ENCODE results near the gene STMN3.
A peak's percentile ranks its signal among the peaks of the same experiment; 100 is the strongest.

STMN3 gene

GRCh38 chr20:63653041-63653973 lies at the start of gene STMN3:
TSS of gene STMN3 (minus strand) at chr20:63653424. CDS start at chr20:63653345, 79 bp downstream.
- H3K27ac ChIP-seq (ENCODE audit: low read depth, low read length): no peak within 1 kb of the TSS
- H3K36me3 ChIP-seq (ENCODE audit: insufficient read depth, low read length): no peaks in the 10 kb centered on the region
- H3K27me3 ChIP-seq (ENCODE audit: insufficient read depth, low read length): peaks cover 14% of the 10 kb centered on the region; the same call in 1 of the 2 replicates
- no peak within 1 kb of the TSS for H2AFZ ChIP-seq (ENCODE audit: low read length, unreplicated experiment)
- no peaks in the 10 kb centered on the region for H3K79me2 ChIP-seq (ENCODE audit: control insufficient read depth, insufficient read depth, low read length, unreplicated experiment)
- H3K4me3 ChIP-seq (ENCODE audit: low read depth, low read length): peak within 1 kb of the TSS; percentile 77
- peaks cover 11% of the 10 kb centered on the region for H3K4me1 ChIP-seq (ENCODE audit: control insufficient read depth, insufficient read depth, low read length, unreplicated experiment)

DNA sequence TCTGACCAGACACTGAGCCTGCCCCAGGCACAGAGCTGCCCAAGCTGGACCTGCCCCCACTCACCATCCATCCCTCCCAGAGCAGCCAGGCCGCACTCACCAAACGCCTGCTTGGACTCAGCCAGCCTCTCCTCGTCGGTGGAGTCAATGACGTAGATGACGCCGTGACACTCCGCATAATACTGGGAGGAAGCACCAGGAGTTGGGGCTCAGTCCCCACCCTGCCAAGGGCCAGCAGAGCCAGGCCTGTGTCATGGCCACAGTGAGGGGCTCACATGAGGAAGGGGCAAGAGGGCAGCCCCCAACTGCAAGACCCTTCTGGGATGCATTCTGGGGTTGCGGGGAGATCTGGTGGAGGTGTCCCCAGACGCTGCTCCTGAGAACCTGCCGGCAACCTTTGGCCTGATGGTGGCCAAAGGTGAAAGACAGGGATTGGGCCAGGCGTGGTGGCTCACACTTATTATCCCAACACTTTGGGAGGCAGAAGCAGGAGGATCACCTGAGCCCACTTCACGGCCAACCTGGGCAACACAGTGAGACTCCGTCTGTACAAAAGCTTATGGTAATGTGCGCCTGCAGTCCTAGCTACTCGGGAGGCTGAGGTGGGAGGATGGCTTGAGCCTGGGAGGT lies 48.9 kb upstream of the STMN3 start:
- no peak overlapping the region for H3K27ac ChIP-seq (ENCODE audit: low read depth, low read length)
- H3K4me1 ChIP-seq (ENCODE audit: control insufficient read depth, insufficient read depth, low read length, unreplicated experiment): peaks cover 52% of the 10 kb centered on the region
- no peak overlapping the region for H2AFZ ChIP-seq (ENCODE audit: low read length, unreplicated experiment)
- H3K4me3 ChIP-seq (ENCODE audit: low read depth, low read length): no peak overlapping the region
- H3K27me3 ChIP-seq (ENCODE audit: insufficient read depth, low read length): no peaks in the 10 kb centered on the region
- H3K79me2 ChIP-seq (ENCODE audit: control insufficient read depth, insufficient read depth, low read length, unreplicated experiment): peaks cover 22% of the 10 kb centered on the region
- peaks cover 1% of the 10 kb centered on the region; the same call in 1 of the 2 replicates for H3K36me3 ChIP-seq (ENCODE audit: insufficient read depth, low read length)

DNA sequence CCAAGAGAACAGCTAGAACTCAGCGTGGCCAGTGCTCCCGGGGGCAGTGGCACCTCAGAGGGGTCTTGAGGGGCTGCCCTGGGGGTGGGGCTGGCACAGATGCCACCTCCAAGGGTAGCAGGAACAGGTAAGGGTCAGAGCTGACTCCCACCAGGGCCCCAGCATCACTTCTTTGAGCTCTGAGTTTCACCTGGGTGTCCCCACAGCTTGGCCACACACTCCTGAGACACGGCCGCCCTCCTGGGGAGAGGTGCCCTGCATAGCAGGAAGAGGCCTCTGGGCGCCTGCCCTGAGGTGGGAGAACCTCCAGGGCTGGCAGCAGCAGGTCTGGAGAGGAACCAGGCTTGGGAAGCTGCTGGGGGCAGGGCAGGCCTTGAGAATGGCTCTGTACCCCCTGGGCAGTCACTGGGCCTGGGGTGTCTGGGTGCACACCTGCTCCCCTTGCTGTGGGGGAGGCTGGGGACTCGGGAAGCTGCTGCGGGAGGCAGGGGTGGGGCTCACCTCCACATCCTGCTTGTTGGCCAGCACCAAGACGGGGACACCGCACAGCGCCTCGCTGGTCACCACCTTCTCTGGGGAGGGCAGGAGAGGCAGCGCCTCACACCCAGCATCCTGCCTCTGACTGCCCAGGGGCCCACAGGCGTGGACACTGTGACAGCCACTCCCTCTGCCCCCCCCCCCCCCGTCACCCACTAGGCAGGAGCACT lies 48.3 kb upstream of the STMN3 start:
- Histone ChIP-seq H3K27me3 (ENCODE audit: insufficient read depth, low read length) (no peaks in the 10 kb centered on the region), H2AFZ (ENCODE audit: low read length, unreplicated experiment) (no peak overlapping the region), H3K4me3 (ENCODE audit: low read depth, low read length) (no peak overlapping the region), H3K4me1 (ENCODE audit: control insufficient read depth, insufficient read depth, low read length, unreplicated experiment) (peaks cover 49% of the 10 kb centered on the region), H3K27ac (ENCODE audit: low read depth, low read length) (no peak overlapping the region), H3K36me3 (ENCODE audit: insufficient read depth, low read length) (peaks cover 2% of the 10 kb centered on the region; the same call in 1 of the 2 replicates), H3K79me2 (ENCODE audit: control insufficient read depth, insufficient read depth, low read length, unreplicated experiment) (peaks cover 15% of the 10 kb centered on the region)

DNA sequence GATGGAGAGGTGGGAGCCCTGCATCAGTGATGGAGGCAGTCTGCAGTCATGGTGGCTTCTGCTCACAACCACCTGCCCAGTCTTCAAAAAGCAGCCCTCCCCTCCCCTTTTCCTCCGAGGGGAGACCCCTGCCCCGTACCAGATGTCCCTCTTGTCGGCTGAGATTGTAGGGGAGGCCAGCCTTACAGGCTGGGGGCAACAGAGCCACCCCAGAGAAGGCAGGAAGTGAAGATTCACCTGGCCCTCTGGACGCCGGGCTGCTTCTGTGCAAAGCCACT lies 47.8 kb upstream of the STMN3 start:
- H3K27me3 ChIP-seq (ENCODE audit: insufficient read depth, low read length): no peaks in the 10 kb centered on the region
- H3K79me2 ChIP-seq (ENCODE audit: control insufficient read depth, insufficient read depth, low read length, unreplicated experiment): peaks cover 10% of the 10 kb centered on the region
- H3K4me3 ChIP-seq (ENCODE audit: low read depth, low read length): no peak overlapping the region
- no peak overlapping the region for H2AFZ ChIP-seq (ENCODE audit: low read length, unreplicated experiment)
- H3K4me1 ChIP-seq (ENCODE audit: control insufficient read depth, insufficient read depth, low read length, unreplicated experiment): peaks cover 44% of the 10 kb centered on the region
- no peak overlapping the region for H3K27ac ChIP-seq (ENCODE audit: low read depth, low read length)
- peaks cover 2% of the 10 kb centered on the region; the same call in 1 of the 2 replicates for H3K36me3 ChIP-seq (ENCODE audit: insufficient read depth, low read length)

DNA sequence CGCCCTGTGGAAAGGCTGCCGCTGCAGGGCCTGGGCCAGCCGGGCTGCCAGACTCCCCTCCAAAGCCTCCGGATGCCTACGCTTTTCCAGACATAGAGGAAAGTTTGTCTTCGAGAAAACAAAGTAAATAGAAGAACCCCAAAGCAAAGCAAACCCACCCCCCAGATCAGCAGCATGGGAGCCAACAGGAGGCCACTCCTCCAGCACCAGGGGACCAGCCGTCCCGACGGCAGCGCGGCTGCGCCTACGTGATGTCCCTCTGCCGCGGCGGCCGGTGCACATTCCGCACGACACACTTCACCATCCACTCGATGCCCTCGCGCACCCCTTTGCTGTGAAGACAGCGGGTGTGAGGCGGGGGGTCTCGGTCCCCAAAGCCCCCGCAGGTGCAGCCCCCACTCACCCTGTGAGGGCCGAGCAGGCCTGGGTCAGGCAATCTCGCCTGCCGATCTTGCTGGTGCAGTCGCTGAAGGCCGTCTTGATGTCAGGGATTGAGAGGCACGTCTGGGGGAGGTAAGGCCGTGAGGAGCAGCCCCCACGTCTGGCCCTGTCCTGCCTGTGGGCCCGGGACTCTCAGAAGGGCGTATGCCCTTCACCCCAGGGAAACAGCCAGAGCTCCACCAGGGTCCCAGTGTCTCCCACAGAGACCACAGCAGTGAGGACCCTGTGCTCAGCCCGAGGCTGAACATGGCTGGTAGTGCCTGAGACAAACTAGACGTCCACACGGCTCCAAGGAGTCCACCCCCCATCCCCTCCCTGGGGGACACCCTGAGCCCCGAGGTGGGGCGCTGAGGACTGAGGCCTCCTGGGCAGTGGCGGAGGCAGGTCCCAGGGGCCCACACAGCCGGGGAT lies 47.2 kb upstream of the STMN3 start:
- Histone ChIP-seq H3K27ac (ENCODE audit: low read depth, low read length) (peak overlapping the region; percentile 97; the same call in 1 of the 2 replicates), H3K4me1 (ENCODE audit: control insufficient read depth, insufficient read depth, low read length, unreplicated experiment) (peaks cover 38% of the 10 kb centered on the region), H3K79me2 (ENCODE audit: control insufficient read depth, insufficient read depth, low read length, unreplicated experiment) (peaks cover 5% of the 10 kb centered on the region), H3K4me3 (ENCODE audit: low read depth, low read length) (no peak overlapping the region), H2AFZ (ENCODE audit: low read length, unreplicated experiment) (no peak overlapping the region), H3K27me3 (ENCODE audit: insufficient read depth, low read length) (no peaks in the 10 kb centered on the region), H3K36me3 (ENCODE audit: insufficient read depth, low read length) (peaks cover 2% of the 10 kb centered on the region; the same call in 1 of the 2 replicates)

DNA sequence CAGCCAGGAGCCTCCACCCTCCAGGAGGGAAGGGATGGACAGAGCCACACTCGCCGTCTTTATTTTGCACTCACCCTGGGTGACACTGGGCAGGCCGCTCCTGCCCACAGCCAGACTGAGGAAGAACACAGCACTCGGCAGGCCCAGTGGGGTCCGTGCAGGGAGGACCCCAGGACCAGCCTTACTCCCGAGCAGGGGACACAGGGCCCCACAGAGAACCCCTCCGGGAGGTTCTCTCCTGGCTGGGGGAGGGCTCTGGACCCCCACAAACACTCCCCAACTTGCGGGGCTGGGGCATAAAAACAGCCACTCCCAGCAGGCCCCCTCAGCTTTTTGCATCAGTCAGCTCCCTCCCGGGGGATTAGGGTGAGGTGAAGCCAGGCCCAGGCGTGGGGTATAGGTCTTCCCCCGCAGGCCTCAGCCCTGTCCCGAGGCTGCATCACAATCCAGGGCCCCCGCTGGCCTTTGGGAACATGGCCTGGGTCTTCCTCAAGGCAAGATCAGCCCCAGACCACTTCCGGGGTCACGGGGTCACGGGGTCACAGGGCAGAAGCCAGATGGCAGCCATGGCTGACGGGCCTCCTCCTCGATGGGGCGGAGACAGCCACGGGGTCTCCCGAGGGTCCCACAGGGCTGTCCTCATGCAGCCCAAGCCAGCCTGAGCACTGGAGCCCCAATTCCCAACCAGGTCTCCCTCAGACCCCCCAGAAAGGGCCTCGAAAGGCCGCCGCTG lies 46.4 kb upstream of the STMN3 start:
- Histone ChIP-seq H3K4me3 (ENCODE audit: low read depth, low read length) (no peak overlapping the region; the same call in 1 of the 2 replicates), H3K27ac (ENCODE audit: low read depth, low read length) (peak overlapping the region; percentile 97), H2AFZ (ENCODE audit: low read length, unreplicated experiment) (no peak overlapping the region), H3K27me3 (ENCODE audit: insufficient read depth, low read length) (no peaks in the 10 kb centered on the region), H3K36me3 (ENCODE audit: insufficient read depth, low read length) (peaks cover 2% of the 10 kb centered on the region; the same call in 1 of the 2 replicates), H3K4me1 (ENCODE audit: control insufficient read depth, insufficient read depth, low read length, unreplicated experiment) (peaks cover 36% of the 10 kb centered on the region), H3K79me2 (ENCODE audit: control insufficient read depth, insufficient read depth, low read length, unreplicated experiment) (no peaks in the 10 kb centered on the region)

DNA sequence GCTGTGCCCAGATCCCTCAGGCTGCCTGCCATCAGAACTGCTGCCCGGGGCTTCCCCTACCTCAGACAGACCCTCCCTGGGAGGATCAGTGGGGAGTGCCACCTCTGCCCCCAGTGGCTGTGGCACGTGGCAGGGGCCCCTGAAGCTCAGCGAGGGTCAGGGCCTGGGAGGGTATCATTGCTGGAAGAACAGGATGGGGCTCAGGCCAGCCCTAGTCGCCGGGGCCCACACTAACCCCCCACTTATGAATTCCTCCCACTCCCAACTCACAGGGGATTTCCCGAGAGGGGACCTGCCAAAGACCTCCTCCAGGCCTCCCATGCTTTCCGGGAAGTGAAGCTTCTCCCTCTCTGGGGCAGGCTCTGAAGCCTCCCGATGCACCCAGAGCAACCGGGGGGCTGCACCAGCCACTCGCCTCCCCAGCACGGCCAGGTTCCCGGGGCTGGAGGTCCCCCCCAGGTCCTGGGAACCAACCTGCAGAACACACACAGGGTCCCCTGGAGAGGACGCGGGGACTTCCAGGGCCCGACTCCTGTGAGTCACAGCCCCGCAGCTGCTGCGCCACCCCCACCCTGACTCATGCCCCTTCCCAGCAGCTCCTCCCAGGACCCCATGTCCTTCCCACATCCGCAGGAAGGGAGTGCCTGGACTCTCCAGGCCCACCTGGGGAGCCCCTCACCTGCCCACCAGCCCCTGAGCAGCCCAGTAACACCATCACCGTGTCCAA lies 45.7 kb upstream of the STMN3 start:
- peak overlapping the region; percentile 97 for H3K27ac ChIP-seq (ENCODE audit: low read depth, low read length)
- peak overlapping the region; percentile 48 for H3K4me3 ChIP-seq (ENCODE audit: low read depth, low read length)
- H2AFZ ChIP-seq (ENCODE audit: low read length, unreplicated experiment): no peak overlapping the region
- peaks cover 8% of the 10 kb centered on the region; the same call in 1 of the 2 replicates for H3K36me3 ChIP-seq (ENCODE audit: insufficient read depth, low read length)
- no peaks in the 10 kb centered on the region for H3K27me3 ChIP-seq (ENCODE audit: insufficient read depth, low read length)
- H3K79me2 ChIP-seq (ENCODE audit: control insufficient read depth, insufficient read depth, low read length, unreplicated experiment): no peaks in the 10 kb centered on the region
- peaks cover 36% of the 10 kb centered on the region for H3K4me1 ChIP-seq (ENCODE audit: control insufficient read depth, insufficient read depth, low read length, unreplicated experiment)

GRCh38 chr20:63697868-63698545 lies 44.8 kb upstream of the STMN3 start:
- Histone ChIP-seq H3K27me3 (ENCODE audit: insufficient read depth, low read length) (no peaks in the 10 kb centered on the region), H3K4me1 (ENCODE audit: control insufficient read depth, insufficient read depth, low read length, unreplicated experiment) (peaks cover 36% of the 10 kb centered on the region), H3K79me2 (ENCODE audit: control insufficient read depth, insufficient read depth, low read length, unreplicated experiment) (no peaks in the 10 kb centered on the region), H3K36me3 (ENCODE audit: insufficient read depth, low read length) (peaks cover 8% of the 10 kb centered on the region; the same call in 1 of the 2 replicates), H3K27ac (ENCODE audit: low read depth, low read length) (peak overlapping the region; percentile 97), H2AFZ (ENCODE audit: low read length, unreplicated experiment) (no peak overlapping the region), H3K4me3 (ENCODE audit: low read depth, low read length) (no peak overlapping the region)

All from ACC112 (cell line).